Measurements from ENCODE around the gene DAB2IP.

Gene DAB2IP

DNA sequence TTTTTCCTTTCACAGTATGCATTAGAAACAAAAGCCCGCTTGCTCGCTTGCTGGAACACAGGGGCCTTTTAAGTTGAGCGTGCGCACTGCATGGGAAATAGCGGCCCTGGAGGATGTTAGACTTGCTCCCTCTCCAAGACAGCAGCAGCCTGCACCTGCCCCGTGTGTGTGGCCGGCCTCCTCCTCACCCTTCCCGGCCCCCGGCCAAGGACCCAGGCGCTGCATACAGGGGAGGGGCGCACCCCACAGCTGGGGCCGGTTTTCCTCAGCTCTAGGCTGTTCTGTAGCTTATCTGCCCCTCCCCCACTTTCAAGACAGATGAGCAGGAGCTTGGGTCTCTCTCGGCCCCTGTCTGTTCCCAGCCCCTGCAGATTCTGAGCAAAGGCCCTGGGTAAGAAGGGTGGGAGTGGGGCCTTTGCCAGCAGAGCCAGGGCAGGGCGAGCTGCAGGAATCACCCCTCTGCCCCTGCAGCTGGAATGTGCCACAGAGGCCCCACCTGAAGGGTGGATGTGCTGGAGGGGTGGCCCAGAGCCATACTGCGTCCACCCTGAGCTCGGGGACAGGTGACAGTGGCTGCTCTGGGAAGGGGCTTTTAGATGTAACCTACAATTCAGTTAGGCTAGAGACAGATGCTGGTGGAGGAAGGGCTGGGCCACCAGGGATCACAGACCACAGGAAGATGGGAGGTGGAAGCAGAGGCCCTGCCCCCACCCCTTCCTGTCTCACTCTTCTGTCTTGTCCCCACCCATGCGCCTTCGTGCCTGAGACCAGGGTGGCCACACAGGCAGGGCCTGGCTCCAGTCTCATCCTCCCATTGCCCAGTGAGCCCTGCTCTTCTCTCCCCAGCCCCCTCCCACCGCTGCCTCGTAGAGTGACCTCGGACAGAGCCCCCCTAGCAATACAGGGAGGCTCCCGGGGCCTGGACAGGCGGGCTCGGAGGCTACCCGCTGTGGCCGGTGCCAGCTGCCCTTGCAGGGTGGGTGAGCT is 132.4 kb downstream of the DAB2IP start:
- TF ChIP-seq, protein P1, sequence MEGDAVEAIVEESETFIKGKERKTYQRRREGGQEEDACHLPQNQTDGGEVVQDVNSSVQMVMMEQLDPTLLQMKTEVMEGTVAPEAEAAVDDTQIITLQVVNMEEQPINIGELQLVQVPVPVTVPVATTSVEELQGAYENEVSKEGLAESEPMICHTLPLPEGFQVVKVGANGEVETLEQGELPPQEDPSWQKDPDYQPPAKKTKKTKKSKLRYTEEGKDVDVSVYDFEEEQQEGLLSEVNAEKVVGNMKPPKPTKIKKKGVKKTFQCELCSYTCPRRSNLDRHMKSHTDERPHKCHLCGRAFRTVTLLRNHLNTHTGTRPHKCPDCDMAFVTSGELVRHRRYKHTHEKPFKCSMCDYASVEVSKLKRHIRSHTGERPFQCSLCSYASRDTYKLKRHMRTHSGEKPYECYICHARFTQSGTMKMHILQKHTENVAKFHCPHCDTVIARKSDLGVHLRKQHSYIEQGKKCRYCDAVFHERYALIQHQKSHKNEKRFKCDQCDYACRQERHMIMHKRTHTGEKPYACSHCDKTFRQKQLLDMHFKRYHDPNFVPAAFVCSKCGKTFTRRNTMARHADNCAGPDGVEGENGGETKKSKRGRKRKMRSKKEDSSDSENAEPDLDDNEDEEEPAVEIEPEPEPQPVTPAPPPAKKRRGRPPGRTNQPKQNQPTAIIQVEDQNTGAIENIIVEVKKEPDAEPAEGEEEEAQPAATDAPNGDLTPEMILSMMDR (IDR thresholded peaks at IDR 0.05; ENCODE audit: low read depth, low read length): no peak
- no peak for DNase-seq (ENCODE audit: low read depth, low spot score)
- no peak overlapping the region for H3K4me3 ChIP-seq (ENCODE audit: low read depth, low read length)
- in situ Hi-C loops (cut with HindIII; ENCODE audit: low sequenced_read_pairs): no loop called here

GRCh38 chr9:121784731-121785411 is 133.4 kb downstream of the DAB2IP start:
- in situ Hi-C loops (cut with HindIII; ENCODE audit: low sequenced_read_pairs): no loop called here
- no peak overlapping the region for H3K4me3 ChIP-seq (ENCODE audit: low read depth, low read length)
- DNase-seq (ENCODE audit: low read depth, low spot score): peak; percentile 39
- TF ChIP-seq, protein P1 (IDR thresholded peaks at IDR 0.05; ENCODE audit: low read depth, low read length): peak; percentile 10

DNA sequence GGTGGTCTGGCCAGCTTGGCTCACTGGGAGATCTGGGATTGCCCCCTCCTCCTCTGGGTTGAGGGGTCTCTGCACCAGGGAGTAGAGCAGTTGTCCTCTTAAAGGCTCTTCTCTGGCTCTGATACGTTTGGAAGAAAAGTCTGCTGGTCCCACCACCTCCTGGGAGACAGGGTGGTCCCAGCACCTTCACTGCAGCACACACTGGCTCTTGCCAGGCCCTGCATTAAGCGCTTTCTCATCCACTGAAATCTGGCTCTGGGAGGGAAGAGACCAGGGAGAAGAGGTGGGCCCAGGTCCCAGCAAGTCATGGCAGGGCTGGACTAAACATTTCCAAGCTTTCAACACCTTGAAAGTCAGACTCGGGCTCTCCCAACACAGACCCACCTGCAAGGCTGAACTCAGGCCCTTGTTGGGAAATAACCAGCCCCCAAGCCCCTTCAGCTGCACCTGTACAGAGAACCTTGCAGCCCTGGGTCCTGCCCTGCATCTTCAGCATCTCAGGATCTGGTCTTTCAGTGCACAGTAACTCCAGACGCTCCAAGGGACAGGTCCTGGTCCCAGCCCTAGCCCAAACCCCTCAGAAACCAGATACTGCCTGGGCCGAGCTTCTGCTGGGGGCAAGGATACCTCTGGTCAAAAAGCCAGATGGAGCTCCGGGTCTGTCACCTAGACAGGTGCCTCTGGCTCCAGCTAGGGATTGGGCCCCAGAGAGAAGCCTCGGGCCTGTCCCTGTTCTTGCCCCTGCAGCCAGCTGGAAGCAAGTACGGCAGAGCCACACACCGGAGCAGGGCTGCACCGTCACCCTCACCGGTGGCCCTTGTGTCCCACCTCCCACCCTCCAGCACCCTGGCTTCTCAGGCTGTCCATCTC is 134.5 kb downstream of the DAB2IP start:
- H3K4me3 ChIP-seq (ENCODE audit: low read depth, low read length): no peak overlapping the region
- no peak for DNase-seq (ENCODE audit: low read depth, low spot score)
- TF ChIP-seq, protein P1 (IDR thresholded peaks at IDR 0.05; ENCODE audit: low read depth, low read length): no peak
- in situ Hi-C loops (cut with HindIII; ENCODE audit: low sequenced_read_pairs): no loop called here

- no peak for DNase-seq (ENCODE audit: low read depth, low spot score)
- TF ChIP-seq, protein P1 (IDR thresholded peaks at IDR 0.05; ENCODE audit: low read depth, low read length): no peak
- H3K4me3 ChIP-seq (ENCODE audit: low read depth, low read length): no peak overlapping the region
- in situ Hi-C loops (cut with HindIII; ENCODE audit: low sequenced_read_pairs): no loop called here
Measured at GRCh38 chr9:121786543-121786948, 135.1 kb downstream of the DAB2IP start.

- no peak overlapping the region for H3K4me3 ChIP-seq (ENCODE audit: low read depth, low read length)
Measured at GRCh38 chr9:121786998-121787422, 135.6 kb downstream of the DAB2IP start.

More at GRCh38 chr9:121786998-121787422, 135.6 kb downstream of the DAB2IP start:
- no peak for DNase-seq (ENCODE audit: low read depth, low spot score)
- in situ Hi-C loops (cut with HindIII; ENCODE audit: low sequenced_read_pairs): no loop called here
- TF ChIP-seq, protein P1 (IDR thresholded peaks at IDR 0.05; ENCODE audit: low read depth, low read length): no peak

Measured in astrocyte of the spinal cord (primary cell).